ENCODE data around the gene LGALS16. TPM values are rescaled to one million over a fixed set of nuclear protein-coding genes. Genes with fewer than 3 reads are reported as not detected.
"Not testable (repeated sequence)": the region's sequence is repeated elsewhere in the genome, so short reads cannot be mapped to it uniquely, and the experiment has no call there.

The LGALS16 gene
- total and polyA plus RNA-seq, 2 donors (not counting 3 experiments of a cell fraction or from before 2014, with no cell fraction given), result not detected

DNA sequence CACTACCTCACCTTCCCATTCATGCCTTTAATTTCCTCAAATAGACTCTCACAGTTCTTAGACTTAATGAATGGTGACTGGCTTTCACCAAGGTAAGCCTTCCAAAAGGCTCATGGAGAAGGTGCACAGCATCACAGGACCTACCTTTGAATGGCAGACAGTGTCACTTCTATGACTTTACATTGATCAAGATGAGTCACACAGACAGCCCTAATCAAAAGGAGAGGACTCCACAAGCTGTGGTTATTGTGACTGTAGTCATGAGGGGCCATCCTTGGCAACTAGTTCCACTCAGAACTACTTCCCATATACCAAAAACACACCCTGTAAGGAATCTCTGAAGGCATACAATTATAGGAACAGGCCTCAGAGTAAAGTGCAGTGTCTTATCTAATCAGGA, 5.9 kb downstream of the LGALS16 start:
- Histone ChIP-seq H3K4me3 (replicated peaks in 1 of 3; ENCODE audit: insufficient read depth in 1 of 3, low read depth in 1 of 3, low read length in 3 of 3) (no peak overlapping the region), H3K79me2 (ENCODE audit: control insufficient read depth, insufficient read depth, low read length) (no peaks in the 10 kb centered on the region), H3K27me3 (ENCODE audit: control insufficient read depth in 2 of 2, insufficient read depth in 2 of 2, low read length in 2 of 2) (no peaks in the 10 kb centered on the region), H3K9me1 (replicated peaks; ENCODE audit: control insufficient read depth, extremely low read depth, insufficient read depth, low read length) (no peaks in the 10 kb centered on the region), H3K36me3 (ENCODE audit: control insufficient read depth in 2 of 2, extremely low read depth in 1 of 2, insufficient read depth in 2 of 2, low read length in 2 of 2) (no peaks in the 10 kb centered on the region), H3K9ac (replicated peaks; ENCODE audit: extremely low read depth, insufficient read depth, low read length) (no peak overlapping the region), H3K27ac (ENCODE audit: insufficient read depth, low read depth, low read length) (no peak overlapping the region), H4K20me1 (replicated peaks; ENCODE audit: control insufficient read depth, extremely low read depth, insufficient read depth, low read length) (no peaks in the 10 kb centered on the region), H3K9me3 (replicated peaks; ENCODE audit: control insufficient read depth, insufficient read depth, low read length) (no peaks in the 10 kb centered on the region), H2AFZ (ENCODE audit: low read depth, low read length) (no peak overlapping the region), H3K4me1 (ENCODE audit: control insufficient read depth, extremely low read depth, insufficient read depth, low read length) (no peaks in the 10 kb centered on the region), H3K4me2 (ENCODE audit: insufficient read depth, low read length) (no peak overlapping the region)
- dilution Hi-C loops (cut with MboI; ENCODE audit: extremely low pct_ligation_motif_present, low sequenced_read_pairs), result no loop called here
- ChIA-PET CTCF (interaction anchor here (0.5 kb wide), 1 partner anchor 59 kb away, joined by 3 read pairs; no protein-coding TSS in a partner anchor), POLR2A (no interaction called here)
- no peak for DNase-seq (ENCODE audit: low read depth, low spot score)
- no peak for TF ChIP-seq JUN (IDR thresholded peaks at IDR 0.05; ENCODE audit: borderline replicate concordance, insufficient read depth, insufficient read length, low read depth)
- no peak for TF ChIP-seq FOS (IDR thresholded peaks at IDR 0.05; ENCODE audit: borderline replicate concordance, insufficient read depth, low read length)
- no peak for TF ChIP-seq MYC (IDR thresholded peaks at IDR 0.05; ENCODE audit: low read depth, low read length)
- no peak for TF ChIP-seq POLR2AphosphoS5 (IDR thresholded peaks at IDR 0.05; ENCODE audit: insufficient read depth, low read depth, low read length)
- TF ChIP-seq EZH2 (IDR thresholded peaks at IDR 0.05; ENCODE audit: borderline replicate concordance, low read depth, low read length, severe bottlenecking), result no peak
- FAIRE-seq, result no peak
- intact Hi-C loops (cut with micrococcal nuclease), result no loop called here
- BruUV-seq (replicated peaks), result no TSS peak

DNA sequence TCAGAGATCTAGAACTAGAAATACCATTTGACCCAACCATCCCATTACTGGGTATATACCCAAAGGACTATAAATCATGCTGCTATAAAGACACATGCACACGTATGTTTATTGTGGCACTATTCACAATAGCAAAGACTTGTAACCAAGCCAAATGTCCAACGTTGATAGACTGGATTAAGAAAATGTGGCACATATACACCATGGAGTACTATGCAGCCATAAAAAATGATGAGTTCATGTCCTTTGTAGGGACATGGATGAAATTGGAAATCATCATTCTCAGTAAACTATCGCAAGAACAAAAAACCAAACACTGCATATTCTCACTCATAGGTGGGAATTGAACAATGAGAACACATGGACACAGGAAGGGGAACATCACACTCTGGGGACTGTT, 14.1 kb downstream of the LGALS16 start:
- H3K27me3 ChIP-seq (ENCODE audit: control insufficient read depth in 2 of 2, insufficient read depth in 2 of 2, low read length in 2 of 2); CTCF ChIA-PET; intact Hi-C loops (cut with micrococcal nuclease); H2AFZ ChIP-seq (ENCODE audit: low read depth, low read length); BruUV-seq (replicated peaks); H3K9me1 ChIP-seq (replicated peaks; ENCODE audit: control insufficient read depth, extremely low read depth, insufficient read depth, low read length); H3K79me2 ChIP-seq (ENCODE audit: control insufficient read depth, insufficient read depth, low read length); H3K4me3 ChIP-seq (replicated peaks in 1 of 3; ENCODE audit: insufficient read depth in 1 of 3, low read depth in 1 of 3, low read length in 3 of 3); H3K9me3 ChIP-seq (replicated peaks; ENCODE audit: control insufficient read depth, insufficient read depth, low read length); H3K36me3 ChIP-seq (ENCODE audit: control insufficient read depth in 2 of 2, extremely low read depth in 1 of 2, insufficient read depth in 2 of 2, low read length in 2 of 2); H3K4me2 ChIP-seq (ENCODE audit: insufficient read depth, low read length); H3K9ac ChIP-seq (replicated peaks; ENCODE audit: extremely low read depth, insufficient read depth, low read length); H3K27ac ChIP-seq (ENCODE audit: insufficient read depth, low read depth, low read length); FAIRE-seq; H4K20me1 ChIP-seq (replicated peaks; ENCODE audit: control insufficient read depth, extremely low read depth, insufficient read depth, low read length); POLR2A ChIA-PET; H3K4me1 ChIP-seq (ENCODE audit: control insufficient read depth, extremely low read depth, insufficient read depth, low read length); DNase-seq (ENCODE audit: low read depth, low spot score): not testable (repeated sequence)
- dilution Hi-C loops (cut with MboI; ENCODE audit: extremely low pct_ligation_motif_present, low sequenced_read_pairs), result loop anchor here (10.0 kb wide), 1 partner anchor 105 kb away; no protein-coding TSS in a partner anchor

Data from endothelial cell of umbilical vein (primary cell).